ENCODE data around the gene SCGB3A2. TPM values are rescaled to one million over a fixed set of nuclear protein-coding genes. Genes with fewer than 3 reads are reported as not detected.

Gene SCGB3A2
- total RNA-seq = not detected

GRCh38 chr5:147878066-147878759 lies at the start of gene SCGB3A2:
Gene SCGB3A2 (plus strand): TSS chr5:147878711. CDS start chr5:147878804, 93 bp downstream.
- Histone ChIP-seq H3K9me3 (no peaks in the 10 kb centered on the region), H3K4me1 (no peaks in the 10 kb centered on the region), H3K4me3 (no peak within 1 kb of the TSS), H3K27me3 (no peaks in the 10 kb centered on the region), H3K27ac (no peak within 1 kb of the TSS), H3K36me3 (peaks cover 0 to 3% of the 10 kb centered on the region in 2 donors)
- TF ChIP-seq CTCF (IDR thresholded peaks at IDR 0.05) = no peak
- intact Hi-C loops (cut with DNase I) = no loop called here
- no peak for DNase-seq (ENCODE audit: low spot score in 2 of 2)

- intact Hi-C loops (cut with DNase I) = no loop called here
- no peak for DNase-seq (ENCODE audit: low spot score in 2 of 2)
- Histone ChIP-seq H3K27me3 (no peaks in the 10 kb centered on the region), H3K27ac (no peak overlapping the region), H3K9me3 (no peaks in the 10 kb centered on the region), H3K36me3 (no peaks in the 10 kb centered on the region), H3K4me1 (no peaks in the 10 kb centered on the region), H3K4me3 (no peak overlapping the region)
- no peak for TF ChIP-seq CTCF (IDR thresholded peaks at IDR 0.05)
Measured at GRCh38 chr5:147830035-147830434, 48.5 kb upstream of the SCGB3A2 start.

- intact Hi-C loops (cut with DNase I) = no loop called here
- no peak for DNase-seq (ENCODE audit: low spot score in 2 of 2)
- no peaks in the 10 kb centered on the region for H3K27me3 ChIP-seq
- H3K9me3 ChIP-seq = no peaks in the 10 kb centered on the region
- no peak for TF ChIP-seq CTCF (IDR thresholded peaks at IDR 0.05)
- no peaks in the 10 kb centered on the region for H3K36me3 ChIP-seq
- no peak within 1 kb of the TSS for H3K4me3 ChIP-seq
- H3K4me1 ChIP-seq = no peaks in the 10 kb centered on the region
- no peak within 1 kb of the TSS for H3K27ac ChIP-seq
Measured at GRCh38 chr5:147831465-147831864, 47.0 kb upstream of the SCGB3A2 start, which contains the start of gene SPINK1. Gene SPINK1 (minus strand): TSS chr5:147831671. CDS start chr5:147831577, 94 bp downstream.

GRCh38 chr5:147832541-147832940 lies 46.0 kb upstream of the SCGB3A2 start:
- Histone ChIP-seq H3K27me3 (no peaks in the 10 kb centered on the region), H3K36me3 (no peaks in the 10 kb centered on the region), H3K4me3 (no peak overlapping the region), H3K4me1 (no peaks in the 10 kb centered on the region), H3K27ac (no peak overlapping the region), H3K9me3 (no peaks in the 10 kb centered on the region)
- no peak for TF ChIP-seq CTCF (IDR thresholded peaks at IDR 0.05)
- intact Hi-C loops (cut with DNase I) = no loop called here
- no peak for DNase-seq (ENCODE audit: low spot score in 2 of 2)

GRCh38 chr5:147835386-147835798 lies 43.1 kb upstream of the SCGB3A2 start:
- Histone ChIP-seq H3K4me1 (no peaks in the 10 kb centered on the region), H3K9me3 (no peaks in the 10 kb centered on the region), H3K27me3 (no peaks in the 10 kb centered on the region), H3K27ac (no peak overlapping the region), H3K4me3 (no peak overlapping the region), H3K36me3 (no peaks in the 10 kb centered on the region)
- TF ChIP-seq CTCF (IDR thresholded peaks at IDR 0.05) = no peak
- intact Hi-C loops (cut with DNase I) = no loop called here
- no peak for DNase-seq (ENCODE audit: low spot score in 2 of 2)
